Naive thymus-derived CD4-positive, alpha-beta T cell (primary cell): ENCODE data around the gene NDRG4. TPM values are rescaled to one million over a fixed set of nuclear protein-coding genes. Genes with fewer than 3 reads are reported as not detected.

Experiments
- ATAC-seq: fragments of 150-1000 bp; cut with Tn5 transposase; 2 replicates; pipeline ENCODE4 v1.10.0; 2021; ENCODE audit warnings: mild to moderate bottlenecking, moderate library complexity
- CTCF ChIA-PET: fragments of 350-600 bp; sonication (Branson Sonifier 250); formaldehyde crosslinking; loops from one replicate; lab custom pipeline; 2021; ENCODE audit warnings: antibody characterized with exemption; lab: Charles Lee
- POLR2A ChIA-PET: fragments of 350-600 bp; sonication (Branson Sonifier 250); formaldehyde crosslinking; loops from one replicate; lab custom pipeline; 2021; ENCODE audit warnings: antibody characterized with exemption, inconsistent platforms; lab: Charles Lee
- DNase-seq, 9 donors: peaks; one replicate each; pipeline versions ENCODE4 v3.0.0 to v3.0.0-alpha.2; 2020 to 2022; ENCODE audit warnings: mixed read lengths in 1 of 9
- H3K27ac ChIP-seq: one replicate; pipeline ENCODE4 v1.7.0; 2013; ENCODE audit warnings: mild to moderate bottlenecking, low read depth, low read length, moderate library complexity
- H3K27me3 ChIP-seq, 2 donors: one replicate each; pipeline ENCODE4 v1.7.0; 2013; ENCODE audit warnings: low read length in 2 of 2, mild to moderate bottlenecking in 2 of 2, moderate library complexity in 2 of 2; ENCODE audit not compliant: control insufficient read depth in 2 of 2, insufficient read depth in 2 of 2
- H3K36me3 ChIP-seq, 3 experiments: 1 replicate in 2 of 3; 2 replicates in 1 of 3; pipeline ENCODE4 v1.7.0; 2013; ENCODE audit warnings: low read length in 3 of 3, mild to moderate bottlenecking in 3 of 3, moderate library complexity in 1 of 3; ENCODE audit not compliant: insufficient read depth in 3 of 3, control insufficient read depth in 2 of 3
- H3K4me1 ChIP-seq, 2 donors: one replicate each; pipeline ENCODE4 v1.7.0; 2013; ENCODE audit warnings: low read length in 2 of 2, mild to moderate bottlenecking in 2 of 2, moderate library complexity in 1 of 2; ENCODE audit not compliant: control insufficient read depth in 2 of 2, insufficient read depth in 2 of 2
- H3K4me3 ChIP-seq: 2 replicates; pipeline ENCODE4 v1.7.0; 2013; ENCODE audit warnings: mild to moderate bottlenecking, low read length
- H3K9me3 ChIP-seq, 3 experiments: 1 replicate in 2 of 3; 2 replicates in 1 of 3; pipeline ENCODE4 v1.7.0; 2013; ENCODE audit warnings: low read length in 3 of 3; ENCODE audit not compliant: control insufficient read depth in 2 of 3
- H3K27ac Mint-ChIP-seq, 9 donors: one replicate each; pipeline ENCODE4 v1.8.0; 2020 to 2022; ENCODE audit warnings: mixed read lengths in 9 of 9, mild to moderate bottlenecking in 8 of 9, moderate library complexity in 5 of 9, inconsistent platforms in 2 of 9
- H3K27me3 Mint-ChIP-seq, 5 donors: one replicate each; pipeline ENCODE4 v1.8.0; 2021 to 2022; ENCODE audit warnings: mixed read lengths in 5 of 5, mild to moderate bottlenecking in 1 of 5
- H3K36me3 Mint-ChIP-seq, 5 donors: one replicate each; pipeline ENCODE4 v1.8.0; 2020 to 2022; ENCODE audit warnings: mixed read lengths in 5 of 5, mild to moderate bottlenecking in 3 of 5, inconsistent platforms in 1 of 5
- H3K4me1 Mint-ChIP-seq, 7 donors: one replicate each; pipeline ENCODE4 v1.8.0; 2020 to 2022; ENCODE audit warnings: mixed read lengths in 7 of 7, mild to moderate bottlenecking in 3 of 7, inconsistent platforms in 1 of 7
- H3K4me3 Mint-ChIP-seq, 10 donors: one replicate each; pipeline ENCODE4 v1.8.0; 2020 to 2022; ENCODE audit warnings: mild to moderate bottlenecking in 10 of 10, mixed read lengths in 10 of 10, moderate library complexity in 6 of 10, inconsistent platforms in 2 of 10
- H3K9me3 Mint-ChIP-seq, 11 donors: one replicate each; pipeline ENCODE4 v1.8.0; 2020 to 2022; ENCODE audit warnings: mixed read lengths in 11 of 11, mild to moderate bottlenecking in 4 of 11, inconsistent platforms in 1 of 11, moderate library complexity in 1 of 11
- intact Hi-C, 2 donors: fragments of 100-400 bp; cut with micrococcal nuclease; formaldehyde crosslinking; loops; one replicate each; pipeline ENCODE4 v1.15.1; 2023
- polyA plus RNA-seq, 2 donors: library from polyadenylated mRNA; unstranded; fragments of 300-500 nt; fragmentation: Illumina TruSeq; gene quantifications; one replicate each; pipeline ENCODE4 v1.2.3, GENCODE V29; 2021
- total RNA-seq, 6 experiments: library from RNA in 5 of 6; stranded (reverse) in 5 of 6; gene quantifications; 1 replicate in 5 of 6; 2 replicates in 1 of 6; pipeline ENCODE4 v1.2.3 and lab custom pipeline; 2021 to 2026

Gene NDRG4
- total and polyA plus RNA-seq, 7 experiments from 2014 or later, result 0.63 to 5.3 (median 2.4) TPM

- POLR2A ChIA-PET, result no interaction called here
- ATAC-seq (no peak), DNase-seq (no peak)
- peaks cover 7 to 10% of the 10 kb centered on the region in 2 donors for H3K4me1 ChIP-seq
- no peaks in the 10 kb centered on the region for H3K9me3 ChIP-seq
- H3K4me3 ChIP-seq, result no peak overlapping the region
- intact Hi-C loops, result loop anchor here in 1 of 2 donors (10.0 kb wide), 1 partner anchor 394 kb away; the partner anchor contains the start of gene CFAP20
- no peaks in the 10 kb centered on the region for H3K27me3 Mint-ChIP-seq
- no peaks in the 10 kb centered on the region for H3K27me3 ChIP-seq
- peaks cover 4 to 35% (median 17%) of the 10 kb centered on the region in 5 donors for H3K36me3 Mint-ChIP-seq
- H3K9me3 Mint-ChIP-seq, result no peaks in the 10 kb centered on the region
- peaks cover 8 to 31% (median 26%) of the 10 kb centered on the region in 7 donors for H3K4me1 Mint-ChIP-seq
- CTCF ChIA-PET, result interaction anchor here (0.9 kb wide), 1 partner anchor 237 kb away, joined by 6 read pairs; no protein-coding TSS in a partner anchor
- peaks cover 21 to 66% (median 27%) of the 10 kb centered on the region in 3 experiments for H3K36me3 ChIP-seq
- H3K4me3 Mint-ChIP-seq, result no peak overlapping the region
- H3K27ac Mint-ChIP-seq, result peak overlapping the region in 1 of 9 donors; percentile 21
- no peak overlapping the region for H3K27ac ChIP-seq
Measured at GRCh38 chr16:58518980-58519368, 19.0 kb downstream of the NDRG4 start.

DNA sequence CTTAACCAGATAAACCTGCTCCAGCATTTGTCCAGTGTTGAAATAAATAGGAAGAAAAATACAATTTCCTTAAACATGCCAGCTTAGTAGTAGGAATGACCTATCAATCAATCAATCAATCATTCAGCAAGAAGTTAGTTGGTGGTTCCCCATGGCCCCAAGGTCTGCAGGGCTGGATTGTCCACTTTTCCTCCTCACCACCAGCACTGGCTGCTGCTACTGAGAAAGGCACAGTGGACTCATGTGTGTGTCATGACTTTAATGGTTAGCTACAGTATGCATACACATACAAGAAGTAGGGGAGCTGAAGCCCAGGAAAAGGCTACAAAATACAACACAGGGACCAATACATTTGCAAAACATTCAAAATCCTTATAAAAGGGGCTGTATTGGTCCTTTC is 19.8 kb downstream of the NDRG4 start:
- H3K4me3 ChIP-seq, result no peak overlapping the region
- intact Hi-C loops, result loop anchor here in 1 of 2 donors (10.0 kb wide), 1 partner anchor 395 kb away; the partner anchor contains the start of gene CFAP20
- H3K27ac ChIP-seq, result no peak overlapping the region
- no peak for ATAC-seq
- peaks cover 4 to 36% (median 20%) of the 10 kb centered on the region in 5 donors for H3K36me3 Mint-ChIP-seq
- peaks cover 21 to 74% (median 33%) of the 10 kb centered on the region in 3 experiments for H3K36me3 ChIP-seq
- no peaks in the 10 kb centered on the region for H3K9me3 ChIP-seq
- H3K27me3 Mint-ChIP-seq, result no peaks in the 10 kb centered on the region
- H3K4me3 Mint-ChIP-seq, result no peak overlapping the region
- H3K4me1 ChIP-seq, result peaks cover 7 to 10% of the 10 kb centered on the region in 2 donors
- no peak for DNase-seq
- ChIA-PET CTCF (no interaction called here), POLR2A (no interaction called here)
- no peaks in the 10 kb centered on the region for H3K9me3 Mint-ChIP-seq
- H3K27ac Mint-ChIP-seq, result peak overlapping the region in 2 of 9 donors; percentile 17 to 19
- no peaks in the 10 kb centered on the region for H3K27me3 ChIP-seq
- H3K4me1 Mint-ChIP-seq, result peaks cover 6 to 29% (median 24%) of the 10 kb centered on the region in 7 donors

- ATAC-seq, result no peak
- no peak overlapping the region for H3K4me3 Mint-ChIP-seq
- Histone ChIP-seq H3K27me3 (no peaks in the 10 kb centered on the region), H3K4me3 (no peak overlapping the region), H3K4me1 (no peaks in the 10 kb centered on the region), H3K27ac (no peak overlapping the region), H3K36me3 (peaks cover 29 to 95% (median 47%) of the 10 kb centered on the region in 3 experiments), H3K9me3 (no peaks in the 10 kb centered on the region)
- DNase-seq, result no peak
- POLR2A ChIA-PET, result interaction anchor here (0.6 to 0.7 kb wide), 2 partner anchors 9 to 104 kb away, joined by 3 to 4 read pairs; no protein-coding TSS in a partner anchor
- H3K27me3 Mint-ChIP-seq, result no peaks in the 10 kb centered on the region
- CTCF ChIA-PET, result interaction anchor here (0.7 kb wide), 1 partner anchor 205 kb away, joined by 3 read pairs; no protein-coding TSS in a partner anchor
- peak overlapping the region in 1 of 9 donors; percentile 52 for H3K27ac Mint-ChIP-seq
- intact Hi-C loops, result loop anchor here in 1 of 2 donors (5.0 kb wide), 1 partner anchor 47 kb away; no protein-coding TSS in a partner anchor
- peaks cover 0 to 2% (median 0%) of the 10 kb centered on the region in 7 donors for H3K4me1 Mint-ChIP-seq
- H3K36me3 Mint-ChIP-seq, result peaks cover 0 to 59% (median 39%) of the 10 kb centered on the region in 5 donors
- H3K9me3 Mint-ChIP-seq, result no peaks in the 10 kb centered on the region
Measured at GRCh38 chr16:58530179-58530578, 30.2 kb downstream of the NDRG4 start.

DNA sequence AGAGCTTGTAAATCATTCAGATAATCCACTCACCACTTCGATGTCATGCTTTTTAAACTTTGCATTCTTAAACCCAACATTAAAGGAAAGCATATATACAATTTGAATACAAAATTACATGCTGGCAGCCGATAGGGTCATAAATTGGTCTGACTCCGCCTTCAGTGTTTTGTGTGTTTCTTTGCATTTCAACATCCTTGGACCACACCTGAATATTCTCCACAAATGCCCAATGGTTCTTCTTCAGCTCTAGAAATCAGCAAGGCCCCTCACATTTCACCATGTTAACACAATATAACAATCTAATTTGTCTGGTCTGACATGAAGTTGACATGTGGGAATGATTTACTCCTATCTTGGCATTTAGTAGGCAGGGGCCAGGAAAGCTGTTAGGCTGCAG is 32.5 kb downstream of the NDRG4 start:
- ATAC-seq (no peak), DNase-seq (no peak)
- H3K9me3 ChIP-seq, result no peaks in the 10 kb centered on the region
- Mint-ChIP-seq H3K36me3 (peaks cover 0 to 58% (median 41%) of the 10 kb centered on the region in 5 donors), H3K9me3 (no peaks in the 10 kb centered on the region), H3K4me3 (no peak overlapping the region), H3K4me1 (peaks cover 0 to 5% (median 0%) of the 10 kb centered on the region in 7 donors), H3K27ac (no peak overlapping the region), H3K27me3 (no peaks in the 10 kb centered on the region)
- no peak overlapping the region for H3K4me3 ChIP-seq
- no peaks in the 10 kb centered on the region for H3K27me3 ChIP-seq
- H3K36me3 ChIP-seq, result peaks cover 35 to 97% (median 36%) of the 10 kb centered on the region in 3 experiments
- no peak overlapping the region for H3K27ac ChIP-seq
- H3K4me1 ChIP-seq, result no peaks in the 10 kb centered on the region
- ChIA-PET CTCF (no interaction called here), POLR2A (no interaction called here)
- intact Hi-C loops, result loop anchor here in 1 of 2 donors (5.0 kb wide), 1 partner anchor 45 kb away; no protein-coding TSS in a partner anchor

- intact Hi-C loops, result loop anchor here in 1 of 2 donors (5.0 kb wide), 1 partner anchor 43 kb away; no protein-coding TSS in a partner anchor
- POLR2A ChIA-PET, result no interaction called here
Measured at GRCh38 chr16:58533751-58534470, 34.0 kb downstream of the NDRG4 start.

DNA sequence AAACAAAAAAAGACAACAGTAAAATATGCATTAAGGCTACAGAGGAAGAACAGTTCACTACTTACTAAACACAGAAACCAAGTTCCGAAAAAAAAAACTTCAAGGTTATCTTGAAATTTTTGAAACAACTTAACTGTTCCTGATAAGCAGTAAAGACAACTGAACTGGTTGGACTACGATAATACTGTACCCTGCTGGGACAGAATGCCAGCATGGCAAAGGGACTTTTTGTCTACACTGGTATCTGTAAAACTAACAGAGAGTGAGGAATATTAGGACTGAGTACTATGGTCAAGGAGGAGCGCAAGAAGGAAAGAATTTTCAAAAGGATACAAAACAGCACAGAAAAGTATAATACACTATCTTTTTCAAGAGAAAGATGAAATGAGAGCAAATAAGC is 35.2 kb downstream of the NDRG4 start:
- CTCF ChIA-PET, result no interaction called here
- peaks cover 0 to 11% (median 0%) of the 10 kb centered on the region in 7 donors for H3K4me1 Mint-ChIP-seq

More at GRCh38 chr16:58533751-58534470, 34.0 kb downstream of the NDRG4 start:
- CTCF ChIA-PET, result interaction anchor here (0.6 kb wide), 1 partner anchor 101 kb away, joined by 3 read pairs; no protein-coding TSS in a partner anchor
- H3K36me3 Mint-ChIP-seq, result peaks cover 4 to 65% (median 53%) of the 10 kb centered on the region in 5 donors
- no peak overlapping the region for H3K4me3 Mint-ChIP-seq
- no peak for DNase-seq
- H3K27ac Mint-ChIP-seq, result peak overlapping the region in 1 of 9 donors; percentile 65
- peaks cover 35 to 97% (median 39%) of the 10 kb centered on the region in 3 experiments for H3K36me3 ChIP-seq
- ATAC-seq, result no peak
- H3K9me3 ChIP-seq, result no peaks in the 10 kb centered on the region
- H3K27me3 ChIP-seq, result no peaks in the 10 kb centered on the region
- H3K9me3 Mint-ChIP-seq, result no peaks in the 10 kb centered on the region
- no peaks in the 10 kb centered on the region for H3K27me3 Mint-ChIP-seq
- no peak overlapping the region for H3K4me3 ChIP-seq
- H3K4me1 ChIP-seq, result no peaks in the 10 kb centered on the region
- no peak overlapping the region for H3K27ac ChIP-seq
- H3K4me1 Mint-ChIP-seq, result peaks cover 0 to 5% (median 0%) of the 10 kb centered on the region in 7 donors

More for the DNA sequence above, 35.2 kb downstream of the NDRG4 start:
- Histone ChIP-seq H3K27me3 (no peaks in the 10 kb centered on the region), H3K4me3 (no peak overlapping the region), H3K27ac (no peak overlapping the region), H3K9me3 (no peaks in the 10 kb centered on the region), H3K36me3 (peaks cover 43 to 99% (median 47%) of the 10 kb centered on the region in 3 experiments), H3K4me1 (no peaks in the 10 kb centered on the region)
- Mint-ChIP-seq H3K27ac (peak overlapping the region in 1 of 9 donors; percentile 18), H3K4me3 (no peak overlapping the region), H3K27me3 (no peaks in the 10 kb centered on the region), H3K9me3 (no peaks in the 10 kb centered on the region), H3K36me3 (peaks cover 11 to 71% (median 58%) of the 10 kb centered on the region in 5 donors)
- intact Hi-C loops, result no loop called here
- no peak for ATAC-seq
- DNase-seq, result no peak
- POLR2A ChIA-PET, result interaction anchor here (0.6 kb wide), 1 partner anchor 552 kb away, joined by 3 read pairs; no protein-coding TSS in a partner anchor
